NCI-H146 (cell line): ENCODE measurements around the gene DDX25.

Experiments used
- DNase-seq: peaks from one replicate; lab custom pipeline; 2025; lab: John Stamatoyannopoulos, UW

The DDX25 gene

GRCh38 chr11:125977333-125977732, 73.0 kb downstream of the DDX25 start:
- no peak for DNase-seq

DNA sequence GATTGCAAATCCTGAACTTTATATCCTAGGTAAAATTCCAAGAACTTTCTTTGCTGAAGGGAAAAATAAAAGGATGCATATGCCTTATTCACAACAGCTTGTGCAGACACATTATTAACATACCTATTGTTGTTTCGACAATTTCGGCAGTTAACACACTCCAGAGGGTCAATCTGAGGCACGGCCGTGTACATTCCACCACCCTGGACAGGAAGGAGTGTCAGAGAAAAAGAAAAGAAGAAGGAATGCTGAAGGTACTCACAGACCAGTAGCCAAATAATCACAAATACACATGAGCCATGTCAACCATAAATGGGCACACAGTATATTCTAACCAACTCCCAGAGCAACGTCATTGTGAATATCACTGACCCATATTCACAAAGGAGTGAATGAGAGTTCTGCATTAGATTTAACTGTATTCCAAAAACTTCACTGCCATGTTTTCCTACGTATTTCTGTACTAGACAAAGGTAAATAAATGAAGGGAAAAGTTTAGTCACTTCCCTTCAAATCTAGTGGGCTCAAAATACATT, 73.9 kb downstream of the DDX25 start:
- DNase-seq = no peak
